CD4-positive, alpha-beta T cell treated with Interleukin-4 for 4 hours (primary cell): ENCODE results near the gene HSD17B8.

Experiments
- DNase-seq: peaks from one replicate; pipeline ENCODE4 v3.0.0-alpha.2; 2020

HSD17B8 gene

DNA sequence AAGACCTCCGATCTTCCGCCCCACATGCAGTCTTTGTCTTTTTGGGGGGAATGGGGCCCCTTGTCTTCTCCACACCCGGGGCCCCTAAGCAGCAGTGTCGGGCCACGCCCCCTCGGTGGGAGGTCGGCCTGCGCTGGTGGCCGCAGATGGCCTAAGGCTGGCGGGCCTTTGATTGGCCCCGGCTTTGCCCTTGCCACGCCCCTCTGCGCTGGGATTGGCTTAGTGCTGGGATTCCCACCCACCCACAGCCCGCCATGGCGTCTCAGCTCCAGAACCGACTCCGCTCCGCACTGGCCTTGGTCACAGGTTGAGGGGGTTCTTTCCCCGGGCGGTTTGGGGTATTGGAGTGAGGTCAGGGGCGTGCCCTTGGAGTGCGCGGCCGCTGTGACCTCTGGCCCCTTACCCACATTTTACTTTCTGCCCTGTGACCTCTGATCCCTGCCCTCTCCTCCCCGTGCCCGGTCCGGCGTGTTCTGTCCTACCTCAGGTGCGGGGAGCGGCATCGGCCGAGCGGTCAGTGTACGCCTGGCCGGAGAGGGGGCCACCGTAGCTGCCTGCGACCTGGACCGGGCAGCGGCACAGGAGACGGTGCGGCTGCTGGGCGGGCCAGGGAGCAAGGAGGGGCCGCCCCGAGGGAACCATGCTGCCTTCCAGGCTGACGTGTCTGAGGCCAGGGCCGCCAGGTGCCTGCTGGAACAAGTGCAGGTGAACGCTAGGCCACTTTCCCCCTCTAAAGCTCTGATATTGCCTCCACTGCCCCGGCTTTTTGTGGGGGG lies at the start of gene HSD17B8:
Gene HSD17B8 (plus strand): TSS at position 241 of the 776 bp plus-strand sequence. CDS start 14 bp downstream, at position 255.
- DNase-seq, result peak; percentile 88

DNA sequence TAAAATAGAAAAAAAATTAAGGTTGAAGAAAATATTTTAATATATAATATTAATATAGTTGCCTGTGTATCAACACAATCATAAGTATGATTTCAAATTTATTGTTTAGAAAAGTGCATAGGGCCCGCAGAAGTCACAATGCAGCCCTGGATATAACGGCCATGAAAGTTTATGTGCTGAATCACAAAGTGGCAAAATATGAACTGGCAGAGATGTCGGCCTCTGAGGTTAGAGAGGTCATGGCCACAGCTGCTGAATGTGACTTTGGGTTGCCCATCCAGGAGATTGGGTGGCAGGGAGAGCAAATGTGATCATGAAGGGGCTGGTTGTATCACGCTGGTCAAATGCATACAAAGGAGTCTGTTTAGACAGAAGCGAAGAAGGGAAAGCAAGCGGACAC lies 47.9 kb upstream of the HSD17B8 start:
- no peak for DNase-seq

DNA sequence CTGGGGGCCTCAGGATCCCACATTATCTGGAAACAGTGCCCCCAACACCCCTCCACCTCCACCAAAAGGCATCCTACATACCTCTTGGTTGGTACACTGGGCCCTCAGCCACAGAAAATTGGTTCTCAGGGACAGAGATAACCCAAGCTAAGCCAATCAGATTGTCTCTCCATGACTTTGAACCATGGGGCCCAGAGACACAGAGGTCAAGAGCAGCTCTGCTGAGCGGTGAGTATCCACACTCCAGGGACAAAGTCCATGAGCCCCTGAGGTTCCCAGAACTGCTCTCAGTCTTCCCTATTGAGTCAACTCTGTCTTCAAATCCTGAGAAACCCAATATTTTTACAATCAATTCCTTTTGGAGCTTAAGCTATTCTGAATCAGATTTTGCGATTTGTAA lies 47.5 kb upstream of the HSD17B8 start:
- DNase-seq, result no peak

DNA sequence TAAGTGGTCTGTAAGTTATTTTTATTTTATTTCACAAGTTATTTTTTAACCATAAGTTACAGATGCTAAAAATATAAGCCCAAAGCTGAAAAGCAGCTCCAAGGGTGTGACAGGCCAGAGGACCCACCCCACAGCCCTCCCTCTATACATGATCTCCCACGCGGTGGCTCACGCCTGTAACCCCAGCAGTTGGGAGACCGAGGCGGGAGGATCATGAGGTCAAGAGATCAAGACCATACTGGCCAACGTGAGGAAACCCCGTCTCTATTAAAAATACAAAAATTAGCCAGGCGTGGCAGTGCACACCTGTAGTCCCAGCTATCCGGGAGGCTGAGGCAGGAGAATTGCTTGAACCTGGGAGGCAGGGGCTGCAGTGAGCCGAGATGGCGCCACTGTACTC lies 44.4 kb upstream of the HSD17B8 start:
- DNase-seq, result no peak

DNA sequence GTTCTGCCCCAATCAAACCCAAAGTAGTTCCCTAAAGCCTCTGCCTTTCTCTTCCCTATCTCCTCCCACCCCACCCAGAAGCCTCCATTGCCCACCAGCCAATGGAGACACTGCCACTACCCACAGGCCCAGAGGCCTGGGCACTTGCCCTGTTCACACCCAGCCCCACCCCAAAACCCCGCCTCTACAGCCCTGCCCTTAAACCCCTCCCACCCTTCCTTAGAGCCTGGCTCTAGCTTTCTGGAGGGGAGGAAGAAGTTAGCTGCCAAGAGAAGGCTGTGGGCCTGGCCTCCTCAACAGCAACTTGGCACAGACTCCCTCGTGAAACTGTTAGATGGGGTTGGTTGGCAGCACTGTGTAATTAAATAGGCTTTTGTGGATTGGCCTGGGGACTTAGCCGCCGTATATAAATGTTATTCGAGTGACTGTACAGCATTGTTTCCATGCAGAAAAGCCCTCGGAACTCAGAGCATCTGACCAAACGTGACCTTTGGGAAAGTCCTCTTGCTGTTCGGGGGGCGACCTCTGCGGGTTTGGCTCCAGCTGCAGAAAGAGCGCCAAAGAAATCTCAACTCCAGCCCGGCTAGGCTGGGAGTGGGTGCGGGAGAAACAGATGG lies 43.6 kb upstream of the HSD17B8 start:
- no peak for DNase-seq

DNA sequence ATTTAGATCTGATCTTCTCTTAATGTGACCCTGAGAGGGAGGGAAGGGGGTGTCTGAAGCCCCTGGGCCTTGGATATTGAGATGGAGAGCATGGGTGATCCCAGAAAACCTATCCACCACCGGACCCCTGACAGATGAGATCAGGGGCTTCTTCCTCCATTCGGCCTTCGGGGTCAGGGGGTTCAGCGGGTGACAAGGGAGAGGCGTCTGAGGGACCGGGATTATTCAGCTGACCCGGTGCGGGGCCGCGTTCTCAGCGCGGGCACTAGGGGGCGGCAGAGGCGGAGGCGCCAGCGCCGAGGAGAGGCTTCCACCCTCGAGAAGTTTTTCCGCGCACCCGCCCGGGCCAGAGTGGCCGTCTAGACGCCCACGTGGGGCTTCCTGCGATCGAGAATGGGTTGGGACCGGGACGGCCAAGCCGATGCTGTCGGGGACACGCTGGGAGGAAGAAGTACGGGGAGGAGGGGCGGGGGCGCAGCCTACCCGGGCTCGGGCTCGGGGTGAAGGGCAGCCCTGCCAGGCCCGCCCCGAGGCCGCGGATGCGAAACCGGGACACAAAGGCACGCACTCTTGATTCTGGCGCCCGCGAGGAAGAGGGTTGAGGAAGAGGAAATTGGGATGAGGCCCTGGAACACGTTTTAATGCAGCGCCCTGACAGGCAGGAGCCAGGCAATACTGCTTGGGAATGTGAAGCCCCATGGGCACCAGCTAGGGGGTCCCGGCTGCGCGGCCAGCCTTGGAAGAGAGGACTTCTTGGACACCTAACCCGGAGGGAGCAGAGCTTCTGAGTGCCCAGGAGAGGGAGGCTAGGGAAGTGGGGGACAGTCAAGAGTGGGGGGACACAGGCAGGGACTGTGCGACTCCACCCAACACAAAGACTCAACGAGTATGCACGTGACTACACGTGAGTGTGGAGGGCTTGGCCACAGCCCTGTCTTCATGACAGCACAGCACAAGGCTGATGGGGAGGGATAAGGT lies 42.8 kb upstream of the HSD17B8 start:
- DNase-seq, result peak; percentile 80

DNA sequence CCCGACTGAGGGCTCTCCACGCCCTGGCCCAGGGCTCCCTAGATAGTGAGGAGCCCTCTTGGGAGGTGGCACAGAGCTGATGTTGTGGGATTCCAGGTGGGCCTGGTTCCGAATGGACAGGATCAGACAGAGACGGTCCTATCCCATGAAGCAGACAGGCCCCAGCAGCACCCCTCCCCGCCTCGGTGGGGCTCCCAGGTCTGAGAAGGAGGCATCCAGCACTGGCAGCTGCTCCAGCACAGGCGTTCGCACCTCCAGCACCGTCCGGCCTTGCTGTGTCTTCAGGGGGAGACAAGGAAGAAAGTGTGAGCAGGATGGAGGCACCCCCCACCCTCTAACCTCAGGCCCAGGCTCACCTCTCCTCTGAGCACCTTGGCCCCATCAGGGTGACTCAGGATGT lies 40.9 kb upstream of the HSD17B8 start:
- DNase-seq, result no peak

DNA sequence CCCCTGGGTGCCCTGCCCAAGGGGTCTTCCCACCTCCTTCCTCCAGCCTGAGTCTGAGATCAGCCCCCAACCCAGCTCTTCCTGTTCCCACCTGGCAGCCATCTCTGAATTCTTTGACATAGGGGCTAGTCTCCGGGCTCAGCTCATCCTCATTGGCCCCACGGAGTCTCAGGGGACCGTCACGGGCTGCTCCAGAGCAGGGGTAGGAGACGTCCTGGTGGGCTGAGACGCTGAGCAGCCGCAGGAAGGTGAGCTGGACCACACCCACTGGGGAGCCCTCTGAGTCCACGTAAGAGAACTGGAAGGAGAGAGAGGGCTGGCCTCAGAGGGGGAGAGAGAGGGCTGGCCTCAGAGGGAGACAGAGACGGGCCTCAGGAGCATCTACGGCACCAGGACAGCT lies 40.3 kb upstream of the HSD17B8 start:
- DNase-seq, result no peak

DNA sequence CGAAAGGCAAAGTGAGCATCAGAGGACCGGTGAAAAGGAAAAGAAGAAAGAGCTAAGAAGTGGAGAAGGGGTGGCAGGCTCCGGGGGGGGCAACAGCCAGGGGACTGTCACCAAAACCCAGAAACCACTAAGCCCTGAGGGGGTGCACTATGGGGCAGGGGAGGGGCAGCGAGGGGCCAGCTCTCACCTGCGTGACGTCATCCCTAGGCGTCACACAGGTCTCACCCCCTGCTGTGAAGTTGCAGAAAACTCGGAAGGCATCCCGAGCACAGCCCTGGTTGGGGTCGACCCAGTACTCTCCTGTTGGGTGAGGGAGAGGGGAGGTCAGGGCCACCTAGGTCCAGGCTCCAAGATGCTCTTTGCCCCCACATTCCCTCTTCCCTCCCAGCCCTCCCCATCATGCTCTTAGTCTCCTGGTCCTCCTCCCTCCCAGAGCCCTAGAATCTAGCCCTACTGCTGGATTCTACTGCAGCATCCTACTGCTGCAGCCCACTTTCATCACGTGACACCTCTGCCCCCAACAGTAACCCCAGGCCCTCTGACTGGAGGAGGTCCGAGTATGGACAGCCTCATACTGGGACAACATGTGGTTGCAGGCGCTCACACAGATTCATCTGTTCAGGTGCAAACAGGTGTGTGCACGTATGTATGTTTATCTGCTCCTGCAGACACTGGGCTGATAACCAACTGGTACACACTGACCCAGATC lies 39.6 kb upstream of the HSD17B8 start:
- no peak for DNase-seq

DNA sequence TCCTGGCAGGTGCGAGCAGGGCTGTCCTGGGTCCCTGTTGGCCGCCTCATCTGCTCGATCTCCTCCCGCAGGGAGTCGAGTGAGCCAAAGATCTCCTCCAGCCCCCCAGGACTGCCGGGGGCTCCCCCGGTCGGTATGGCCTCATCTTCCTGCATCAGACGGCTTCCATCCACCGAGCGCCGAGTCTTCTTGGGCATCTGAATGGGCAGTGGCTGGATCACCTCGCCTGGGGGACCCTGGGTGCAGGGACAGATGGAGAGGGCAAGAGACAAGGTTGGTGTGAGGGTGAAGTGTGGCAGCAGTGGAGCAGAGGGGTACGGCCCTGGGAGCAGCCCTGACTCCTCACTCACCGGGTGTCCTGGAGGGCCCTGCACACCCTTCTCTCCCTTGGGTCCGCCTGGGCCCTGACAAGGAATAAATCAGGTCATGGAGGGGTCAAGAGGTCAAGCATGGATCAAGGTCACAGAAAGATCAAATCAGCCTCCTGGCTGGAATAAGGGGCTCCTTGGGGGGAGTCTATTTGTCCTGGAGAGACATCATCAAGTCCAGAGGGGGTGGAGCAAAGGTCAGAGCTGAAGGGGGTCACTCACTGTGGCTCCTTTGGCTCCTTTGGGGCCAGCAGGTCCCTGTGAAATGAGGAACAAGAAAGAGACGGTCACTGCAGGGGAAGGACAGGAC lies 38.7 kb upstream of the HSD17B8 start:
- DNase-seq, result no peak

DNA sequence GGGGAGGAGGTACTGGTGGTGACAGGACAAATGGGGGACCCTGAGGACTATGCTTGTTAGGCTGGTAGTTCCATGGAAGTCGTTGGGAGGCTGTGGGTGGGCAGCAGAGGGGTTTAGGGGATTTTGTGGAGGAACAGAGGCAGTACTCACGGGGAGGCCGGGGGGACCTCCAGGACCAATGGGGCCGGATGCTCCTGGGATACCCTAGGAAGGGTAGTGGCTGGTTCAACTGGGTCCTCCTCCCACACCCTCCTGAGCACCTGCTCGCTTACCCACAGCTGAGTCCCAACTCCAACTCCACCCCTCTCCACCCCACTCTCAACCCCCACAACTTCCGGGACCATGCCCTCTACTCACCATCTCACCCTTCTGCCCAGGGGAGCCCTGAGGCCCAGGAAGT lies 38.1 kb upstream of the HSD17B8 start:
- DNase-seq, result no peak

DNA sequence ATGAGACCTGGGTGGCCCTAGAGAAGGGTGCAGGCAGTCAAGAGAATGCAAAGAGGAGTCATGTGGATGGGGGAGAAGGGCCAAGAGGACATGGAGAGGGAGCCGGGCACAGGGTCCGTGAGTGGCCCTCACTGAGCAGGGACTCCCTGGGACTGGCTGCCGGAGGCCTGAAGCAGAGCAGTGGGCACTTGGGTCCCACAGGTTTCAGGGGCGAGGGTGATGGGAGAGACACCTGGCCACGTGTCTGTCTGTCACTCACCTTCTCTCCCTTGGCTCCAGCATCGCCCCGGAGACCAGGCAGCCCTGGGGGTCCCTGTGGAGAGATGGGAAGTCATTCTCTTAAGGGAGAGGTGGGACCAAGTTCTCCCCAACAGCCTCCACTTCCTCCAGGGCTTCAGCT lies 37.6 kb upstream of the HSD17B8 start:
- DNase-seq, result no peak

DNA sequence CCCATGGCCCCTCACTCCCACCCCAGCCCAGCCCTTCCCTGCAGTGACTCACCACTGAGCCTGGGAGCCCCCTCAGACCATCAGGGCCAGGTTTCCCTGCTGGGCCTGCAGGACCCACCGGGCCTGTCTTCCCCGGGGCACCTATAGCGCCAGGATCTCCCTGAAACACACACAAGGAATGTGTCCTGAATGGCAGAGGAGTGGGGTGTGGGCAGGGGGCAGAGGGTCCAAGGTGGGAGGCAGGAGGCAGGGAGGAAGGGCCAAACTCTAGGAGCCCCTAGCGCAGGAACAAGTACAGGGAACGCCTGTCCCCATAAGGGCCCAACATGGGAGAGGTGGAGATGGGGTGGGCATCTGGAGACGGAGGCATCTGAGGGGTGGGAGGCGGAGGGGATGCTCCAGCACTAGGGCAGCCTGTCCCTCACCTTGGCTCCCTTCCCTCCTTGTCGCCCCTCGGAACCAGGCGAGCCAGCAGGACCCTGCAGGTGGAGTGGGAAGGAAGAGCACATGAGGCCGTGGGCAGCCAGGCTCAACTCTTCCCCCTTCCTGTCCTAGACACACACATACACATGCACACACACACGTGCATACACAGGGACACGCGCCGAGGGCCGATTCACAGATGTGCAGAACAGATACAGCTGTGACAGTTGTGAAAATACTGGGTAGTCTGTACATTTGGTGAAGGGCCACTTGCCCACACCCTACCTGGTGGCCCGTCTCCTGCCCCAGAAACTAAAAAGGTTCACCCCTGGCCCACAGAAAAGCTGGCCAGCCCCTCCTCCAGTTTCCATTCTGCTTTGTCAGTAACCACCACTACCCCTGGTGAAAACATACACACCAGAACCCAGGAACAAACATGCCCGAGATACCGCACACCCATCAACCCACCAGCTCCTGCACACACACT lies 36.8 kb upstream of the HSD17B8 start:
- no peak for DNase-seq

DNA sequence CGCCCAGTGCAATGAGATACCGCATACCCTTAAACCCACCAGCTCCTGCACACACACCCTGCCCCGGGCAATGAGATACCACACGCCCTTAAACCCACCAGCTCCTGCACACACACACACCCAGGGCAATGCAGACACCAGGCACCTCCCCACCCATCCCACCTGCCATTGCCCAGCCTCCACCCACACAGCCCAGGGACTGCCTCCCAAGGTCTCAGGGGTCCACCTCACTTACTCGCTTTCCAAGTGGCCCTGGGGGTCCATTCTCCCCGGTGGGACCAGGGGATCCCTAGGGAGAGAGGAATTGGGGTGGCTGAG lies 36.2 kb upstream of the HSD17B8 start:
- no peak for DNase-seq

DNA sequence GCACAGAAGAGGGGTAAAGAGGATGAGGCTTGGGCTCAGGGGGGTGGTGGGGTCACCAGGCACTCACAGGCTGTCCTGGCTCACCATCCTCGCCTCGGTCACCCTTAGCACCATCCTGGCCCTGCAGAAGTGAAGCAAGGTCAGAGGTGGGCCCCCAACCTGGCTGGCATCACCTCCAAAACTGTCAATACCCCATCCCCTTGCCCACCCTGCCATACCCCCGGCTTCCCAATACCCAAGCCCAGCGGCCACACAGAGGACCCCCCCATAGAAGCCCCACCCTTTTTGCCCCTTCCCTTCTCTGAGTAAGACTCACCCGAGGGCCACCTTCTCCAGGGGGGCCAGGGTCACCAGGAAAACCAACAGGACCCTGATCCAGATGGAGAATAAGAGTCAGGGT lies 35.8 kb upstream of the HSD17B8 start:
- DNase-seq, result no peak

DNA sequence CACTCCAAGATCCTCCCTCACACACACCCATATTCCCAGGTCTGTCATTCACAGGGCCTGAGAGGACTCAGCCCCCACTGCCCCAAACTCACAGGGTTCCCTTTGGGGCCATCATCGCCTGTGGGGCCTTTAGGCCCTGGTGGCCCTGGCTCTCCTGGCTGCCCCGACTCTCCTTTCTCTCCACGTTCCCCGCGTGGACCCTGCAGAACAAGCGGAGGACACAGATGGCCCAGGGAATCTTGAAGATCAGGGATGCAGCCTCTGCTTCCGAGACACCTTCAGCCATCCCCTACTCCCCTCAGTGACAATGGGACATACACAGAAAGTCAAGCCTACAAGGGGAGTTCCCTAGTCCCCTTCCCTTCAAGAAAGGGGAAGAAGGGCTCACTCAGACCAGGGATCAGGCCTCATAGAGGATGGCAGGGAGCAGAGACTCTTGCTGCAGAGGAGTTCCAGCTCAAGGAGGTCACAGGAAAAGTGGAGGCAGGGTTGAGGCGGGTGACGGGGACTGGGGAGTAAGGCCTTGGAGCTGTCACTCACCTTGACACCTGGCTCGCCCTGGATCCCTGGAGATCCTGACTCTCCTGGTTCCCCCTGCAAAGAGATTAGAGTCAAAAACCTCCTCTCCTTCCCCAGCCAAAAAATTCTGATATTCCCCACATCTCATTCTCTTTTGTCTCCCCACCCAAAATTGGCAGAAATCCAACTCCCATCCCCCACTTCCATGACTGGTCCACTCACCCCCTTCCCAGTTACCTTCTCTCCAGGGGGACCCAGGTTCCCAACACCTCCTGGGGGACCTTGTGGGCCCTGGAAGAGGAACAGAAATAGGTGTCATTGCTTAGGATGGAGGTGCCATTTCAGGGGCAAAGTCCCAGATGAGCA lies 34.9 kb upstream of the HSD17B8 start:
- no peak for DNase-seq

DNA sequence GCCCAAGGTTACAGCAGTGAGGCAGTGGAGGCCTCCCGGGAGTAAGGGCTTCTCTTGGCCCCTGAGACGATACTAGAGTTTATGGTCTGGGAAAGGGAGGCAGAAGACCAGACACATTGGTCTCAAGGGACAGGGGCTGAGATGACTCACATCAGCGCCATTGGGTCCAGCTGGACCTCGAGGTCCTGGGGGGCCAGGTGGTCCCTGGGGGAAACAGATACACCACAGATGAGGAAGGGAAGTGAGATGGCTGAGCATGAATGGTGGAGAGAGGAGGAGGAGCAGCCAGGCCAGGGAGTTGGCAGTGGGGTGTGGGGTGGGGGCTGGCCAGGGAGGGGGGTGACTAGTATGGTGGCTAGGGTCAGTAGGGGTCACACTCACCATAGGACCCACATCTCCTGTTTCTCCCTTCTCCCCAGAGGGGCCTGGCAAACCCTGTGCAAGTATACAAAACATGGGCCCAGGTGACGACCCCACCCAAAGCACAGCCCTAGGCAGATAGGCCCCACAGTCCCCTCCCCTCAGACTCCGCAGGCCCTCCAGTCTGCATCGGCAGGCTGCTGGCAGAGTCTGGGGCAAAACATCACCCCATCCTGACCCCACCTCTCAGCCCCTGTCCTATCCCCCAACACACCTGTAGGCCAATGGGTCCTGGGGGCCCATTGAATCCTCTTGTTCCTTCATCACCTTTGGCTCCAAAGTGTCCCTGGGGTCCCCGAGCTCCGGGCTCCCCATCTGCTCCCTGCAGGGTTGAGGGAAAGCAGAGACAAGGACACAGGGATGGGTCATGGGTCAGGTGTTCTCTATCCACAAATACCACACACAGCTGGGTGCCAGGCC lies 34.1 kb upstream of the HSD17B8 start:
- no peak for DNase-seq

DNA sequence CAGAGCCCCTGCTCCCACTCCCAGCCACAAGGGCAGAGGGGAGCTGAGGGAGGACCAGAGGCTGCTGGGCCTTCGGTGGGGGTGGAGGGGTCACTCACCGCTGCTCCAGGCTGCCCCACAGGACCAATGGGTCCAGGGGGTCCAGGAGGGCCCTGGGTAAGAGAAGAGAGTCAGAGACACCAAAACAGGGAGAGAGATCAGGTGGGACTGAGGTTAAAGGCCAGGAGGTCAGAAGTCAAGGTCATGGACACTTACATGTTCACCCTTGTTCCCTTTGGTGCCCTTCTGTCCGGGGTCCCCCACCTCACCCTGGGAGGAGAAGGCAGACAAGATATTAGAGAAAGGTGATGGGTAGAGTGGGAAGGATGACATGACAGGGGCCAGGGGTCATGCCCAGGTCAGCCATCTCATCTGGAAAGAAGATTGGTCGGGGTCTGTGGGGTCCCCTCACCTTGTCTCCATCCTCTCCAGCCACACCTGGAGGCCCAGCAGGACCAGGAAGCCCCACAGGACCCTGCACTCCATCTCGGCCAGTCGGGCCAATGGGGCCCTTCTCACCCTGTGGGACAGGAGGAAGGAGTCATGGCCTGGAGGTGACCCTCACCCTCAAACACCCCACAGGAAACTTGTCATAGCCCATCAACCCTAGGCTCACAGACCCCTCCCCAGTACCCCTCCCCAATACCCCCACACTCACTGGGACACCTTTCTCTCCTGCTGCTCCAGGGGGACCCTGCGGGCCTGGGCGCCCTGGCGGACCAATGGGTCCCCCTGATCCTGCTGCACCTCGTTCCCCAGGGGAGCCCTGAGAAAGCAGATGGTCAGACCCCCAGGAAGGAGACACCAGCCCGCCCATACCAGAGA lies 33.2 kb upstream of the HSD17B8 start:
- no peak for DNase-seq
